PC-3 (cell line): ENCODE data around the gene MAP4K2.

Experiments used
- EZH2 ChIP-seq: fragments of 300-600 bp; sonication (generic); IDR thresholded peaks from one replicate; pipeline ENCODE4 v1.6.1; 2017; ENCODE audit warnings: antibody characterized with exemption, mild to moderate bottlenecking, low read length; ENCODE audit not compliant: unreplicated experiment
- TF ChIP-seq, protein P1 (sequence below): fragments of 300-600 bp; sonication (generic); conservative IDR thresholded peaks from 2 replicates; pipeline ENCODE4 v1.5.1; 2017; ENCODE audit warnings: antibody characterized with exemption, low read depth, mild to moderate bottlenecking, low read length

DNA sequence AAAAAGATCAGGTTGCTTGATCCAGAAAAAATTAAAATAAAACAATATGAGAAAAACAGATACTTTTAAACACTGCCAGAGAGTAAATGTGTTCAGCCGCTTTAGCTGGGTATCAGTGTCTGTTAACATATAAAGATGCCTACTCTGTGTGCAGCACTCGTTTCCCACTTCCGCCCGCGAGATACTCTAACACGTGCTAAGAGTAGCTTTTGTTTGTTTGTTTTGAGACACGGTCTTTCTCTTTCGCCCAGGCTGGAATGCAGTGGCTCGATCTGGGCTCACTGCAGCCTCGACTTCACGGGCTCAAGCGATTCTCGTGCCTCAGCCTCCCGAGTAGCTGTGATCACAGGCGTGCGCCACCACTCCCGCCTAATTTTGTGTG lies 7.9 kb upstream of the MAP4K2 start:
- TF ChIP-seq, protein P1, sequence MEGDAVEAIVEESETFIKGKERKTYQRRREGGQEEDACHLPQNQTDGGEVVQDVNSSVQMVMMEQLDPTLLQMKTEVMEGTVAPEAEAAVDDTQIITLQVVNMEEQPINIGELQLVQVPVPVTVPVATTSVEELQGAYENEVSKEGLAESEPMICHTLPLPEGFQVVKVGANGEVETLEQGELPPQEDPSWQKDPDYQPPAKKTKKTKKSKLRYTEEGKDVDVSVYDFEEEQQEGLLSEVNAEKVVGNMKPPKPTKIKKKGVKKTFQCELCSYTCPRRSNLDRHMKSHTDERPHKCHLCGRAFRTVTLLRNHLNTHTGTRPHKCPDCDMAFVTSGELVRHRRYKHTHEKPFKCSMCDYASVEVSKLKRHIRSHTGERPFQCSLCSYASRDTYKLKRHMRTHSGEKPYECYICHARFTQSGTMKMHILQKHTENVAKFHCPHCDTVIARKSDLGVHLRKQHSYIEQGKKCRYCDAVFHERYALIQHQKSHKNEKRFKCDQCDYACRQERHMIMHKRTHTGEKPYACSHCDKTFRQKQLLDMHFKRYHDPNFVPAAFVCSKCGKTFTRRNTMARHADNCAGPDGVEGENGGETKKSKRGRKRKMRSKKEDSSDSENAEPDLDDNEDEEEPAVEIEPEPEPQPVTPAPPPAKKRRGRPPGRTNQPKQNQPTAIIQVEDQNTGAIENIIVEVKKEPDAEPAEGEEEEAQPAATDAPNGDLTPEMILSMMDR: no peak
- no peak for TF ChIP-seq EZH2
